ENCODE measurements around the gene PHLDB2.

DNA sequence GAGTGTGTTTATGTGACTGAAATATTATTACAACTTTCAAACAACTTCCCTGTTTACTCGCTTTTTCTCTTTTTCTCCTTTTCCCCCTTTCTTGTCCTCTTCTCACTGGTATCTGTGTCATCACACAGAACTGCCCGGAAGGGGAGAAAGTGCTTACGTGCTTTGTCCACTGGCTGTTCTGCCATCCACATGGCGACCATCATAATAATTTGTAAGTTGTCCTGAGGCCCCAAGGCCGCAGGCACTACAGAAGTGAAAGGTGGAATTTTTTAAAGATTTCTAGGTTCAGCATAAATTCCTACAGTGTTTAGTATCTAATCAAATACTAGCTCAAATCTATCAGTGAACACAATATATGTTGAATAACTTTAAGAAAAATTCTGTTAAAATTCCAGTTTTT is 93.0 kb downstream of the PHLDB2 start:
- TF ChIP-seq, protein P1, sequence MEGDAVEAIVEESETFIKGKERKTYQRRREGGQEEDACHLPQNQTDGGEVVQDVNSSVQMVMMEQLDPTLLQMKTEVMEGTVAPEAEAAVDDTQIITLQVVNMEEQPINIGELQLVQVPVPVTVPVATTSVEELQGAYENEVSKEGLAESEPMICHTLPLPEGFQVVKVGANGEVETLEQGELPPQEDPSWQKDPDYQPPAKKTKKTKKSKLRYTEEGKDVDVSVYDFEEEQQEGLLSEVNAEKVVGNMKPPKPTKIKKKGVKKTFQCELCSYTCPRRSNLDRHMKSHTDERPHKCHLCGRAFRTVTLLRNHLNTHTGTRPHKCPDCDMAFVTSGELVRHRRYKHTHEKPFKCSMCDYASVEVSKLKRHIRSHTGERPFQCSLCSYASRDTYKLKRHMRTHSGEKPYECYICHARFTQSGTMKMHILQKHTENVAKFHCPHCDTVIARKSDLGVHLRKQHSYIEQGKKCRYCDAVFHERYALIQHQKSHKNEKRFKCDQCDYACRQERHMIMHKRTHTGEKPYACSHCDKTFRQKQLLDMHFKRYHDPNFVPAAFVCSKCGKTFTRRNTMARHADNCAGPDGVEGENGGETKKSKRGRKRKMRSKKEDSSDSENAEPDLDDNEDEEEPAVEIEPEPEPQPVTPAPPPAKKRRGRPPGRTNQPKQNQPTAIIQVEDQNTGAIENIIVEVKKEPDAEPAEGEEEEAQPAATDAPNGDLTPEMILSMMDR (IDR thresholded peaks at IDR 0.05): no peak
- no peak for TF ChIP-seq POLR2A (IDR thresholded peaks at IDR 0.05)

Measured in uterus (tissue), 2 donors.